Right lobe of liver (tissue), 6 donors: ENCODE measurements around the gene DLG2. TPM values are rescaled to one million over a fixed set of nuclear protein-coding genes. Genes with fewer than 3 reads are reported as not detected.

Experiments used
- ATAC-seq, 4 donors: fragments of 200-7000 bp; cut with Tn5 transposase; one replicate each; pipeline ENCODE4 v1.9.1; 2020; ENCODE audit warnings: mild to moderate bottlenecking in 4 of 4, moderate library complexity in 4 of 4
- DNase-seq, 3 donors: peaks; one replicate each; pipeline ENCODE4 v3.0.0-alpha.2; 2020
- H3K27ac ChIP-seq, 3 donors: fragments of 200-600 bp; one replicate each; pipeline ENCODE4 v1.8.0; 2022
- H3K27me3 ChIP-seq, 2 donors: fragments of 200-600 bp; one replicate each; pipeline ENCODE4 v1.8.0; 2022
- H3K36me3 ChIP-seq, 4 donors: fragments of 200-600 bp; sonication (generic) in 1 of 4; one replicate each; pipeline versions ENCODE4 v1.5.1 to v1.8.0; 2017 to 2022; ENCODE audit warnings: control low read depth in 1 of 4
- H3K4me1 ChIP-seq, 4 donors: fragments of 200-600 bp; sonication (generic) in 1 of 4; one replicate each; pipeline versions ENCODE4 v1.5.1 to v1.8.0; 2017 to 2022; ENCODE audit warnings: control low read depth in 1 of 4
- H3K4me3 ChIP-seq, 3 donors: fragments of 200-600 bp; one replicate each; pipeline ENCODE4 v1.8.0; 2022
- H3K9me3 ChIP-seq, 4 donors: fragments of 200-600 bp; sonication (generic) in 1 of 4; one replicate each; pipeline versions ENCODE4 v1.5.1 to v1.8.0; 2017 to 2022; ENCODE audit warnings: control low read depth in 1 of 4
- POLR2A ChIP-seq: fragments of 450-650 bp; IDR thresholded peaks from one replicate; pipeline ENCODE4 v1.6.1; 2017; ENCODE audit warnings: antibody characterized with exemption, mild to moderate bottlenecking
- WGBS: methylation state at CpG from one replicate; pipeline ENCODE4 v1.1.6; 2018; ENCODE audit warnings: low coverage, low lambda C conversion rate; ENCODE audit not compliant: insufficient coverage; ENCODE audit errors: missing lambda C conversion rate; 5-methylcytosine and 5-hydroxymethylcytosine counted together
- intact Hi-C, 2 donors: fragments of 100-400 bp; cut with DNase I; formaldehyde crosslinking; loops; one replicate each; pipeline versions ENCODE4 v1.11.2 to v1.14.1; 2022
- total RNA-seq, 6 experiments: library from RNA; depleted of rRNA in 2 of 6; stranded (reverse); fragments of >200 nt in 2 of 6; fragmentation: NEBNext Ultra II Directional in 3 of 6; extraction: Animal tissue kit (Norgen Biotek cat#: 25700) in 3 of 6; gene quantifications; one replicate each; pipeline versions ENCODE4 v1.1.0 to v1.2.4, GENCODE V29; 2016 to 2023
- TF ChIP-seq, protein P1 (sequence below), 4 donors: fragments of 200-600 bp in 3 of 4; fragments of 450-650 bp in 1 of 4; IDR thresholded peaks; one replicate each; pipeline versions ENCODE4 v1.5.1 to v1.8.0; 2016 to 2022; ENCODE audit warnings: antibody characterized with exemption in 4 of 4, mild to moderate bottlenecking in 2 of 4
- donor health status: DM: no; HTN: yes; CAD: no.
- donor health status: DM: no; HTN: no; CAD: no.
- donor health status: DM: no; HTN: no; CAD: no.
- donor health status: DM: no; HTN: yes; CAD: no.
- donor health status: DM: no; HTN: yes; CAD: no.

DLG2 gene
- total RNA-seq, 6 experiments from 2014 or later = 1.2 to 6.4 (median 2.5) TPM

DNA sequence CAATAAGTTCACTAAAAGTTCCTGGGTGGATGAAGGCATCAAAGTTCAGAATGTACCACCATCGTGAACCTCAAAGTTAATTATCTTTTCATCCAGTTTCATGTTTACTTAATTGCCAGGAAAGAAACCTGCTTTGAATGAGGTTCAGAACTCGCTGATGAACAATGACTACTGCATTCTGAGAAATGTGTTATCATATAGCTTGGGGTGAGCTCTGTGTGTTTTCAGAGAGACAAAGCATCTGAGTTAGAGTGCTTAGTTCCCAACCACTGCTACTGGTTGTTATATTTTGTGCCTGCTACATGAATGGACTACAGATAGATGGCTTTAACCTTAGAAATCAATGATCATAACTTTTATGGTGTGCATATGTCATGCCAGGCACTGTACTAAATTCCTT is 1131.0 kb downstream of the DLG2 start:
- TF ChIP-seq POLR2A = no peak
- TF ChIP-seq, protein P1, sequence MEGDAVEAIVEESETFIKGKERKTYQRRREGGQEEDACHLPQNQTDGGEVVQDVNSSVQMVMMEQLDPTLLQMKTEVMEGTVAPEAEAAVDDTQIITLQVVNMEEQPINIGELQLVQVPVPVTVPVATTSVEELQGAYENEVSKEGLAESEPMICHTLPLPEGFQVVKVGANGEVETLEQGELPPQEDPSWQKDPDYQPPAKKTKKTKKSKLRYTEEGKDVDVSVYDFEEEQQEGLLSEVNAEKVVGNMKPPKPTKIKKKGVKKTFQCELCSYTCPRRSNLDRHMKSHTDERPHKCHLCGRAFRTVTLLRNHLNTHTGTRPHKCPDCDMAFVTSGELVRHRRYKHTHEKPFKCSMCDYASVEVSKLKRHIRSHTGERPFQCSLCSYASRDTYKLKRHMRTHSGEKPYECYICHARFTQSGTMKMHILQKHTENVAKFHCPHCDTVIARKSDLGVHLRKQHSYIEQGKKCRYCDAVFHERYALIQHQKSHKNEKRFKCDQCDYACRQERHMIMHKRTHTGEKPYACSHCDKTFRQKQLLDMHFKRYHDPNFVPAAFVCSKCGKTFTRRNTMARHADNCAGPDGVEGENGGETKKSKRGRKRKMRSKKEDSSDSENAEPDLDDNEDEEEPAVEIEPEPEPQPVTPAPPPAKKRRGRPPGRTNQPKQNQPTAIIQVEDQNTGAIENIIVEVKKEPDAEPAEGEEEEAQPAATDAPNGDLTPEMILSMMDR (IDR thresholded peaks at IDR 0.05) = no peak
- Histone ChIP-seq H3K27me3 (no peaks in the 10 kb centered on the region), H3K36me3 (no peaks in the 10 kb centered on the region), H3K4me1 (no peaks in the 10 kb centered on the region), H3K9me3 (no peaks in the 10 kb centered on the region), H3K27ac (no peak overlapping the region), H3K4me3 (no peak overlapping the region)
- DNase-seq (no peak), ATAC-seq (no peak)
- 41% methylated on average over 2 of the region's 2 CpGs for WGBS
- intact Hi-C loops = no loop called here

DNA sequence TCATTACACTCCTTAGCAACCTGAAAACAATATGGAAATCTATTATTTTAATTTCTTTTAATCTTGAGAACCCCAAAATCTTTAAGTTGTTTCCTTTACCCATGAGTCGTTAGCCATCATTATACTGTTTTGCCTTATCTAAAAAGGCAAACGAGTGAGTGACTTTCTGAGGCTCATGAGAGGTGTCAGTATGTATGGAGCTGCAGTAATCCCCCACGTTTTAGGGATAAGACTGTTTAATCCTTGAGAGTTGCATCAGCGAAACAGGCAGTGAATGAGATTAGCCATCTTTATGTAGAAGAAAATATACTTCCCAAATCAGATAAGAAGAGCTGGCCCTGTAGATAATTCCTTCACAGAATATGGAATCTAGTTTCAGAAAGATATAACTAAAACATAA is 1147.0 kb downstream of the DLG2 start:
- no peaks in the 10 kb centered on the region for H3K36me3 ChIP-seq
- H3K4me1 ChIP-seq = no peaks in the 10 kb centered on the region
- H3K9me3 ChIP-seq = no peaks in the 10 kb centered on the region
- ATAC-seq (no peak), DNase-seq (no peak)
- H3K27ac ChIP-seq = no peak overlapping the region
- H3K4me3 ChIP-seq = no peak overlapping the region
- intact Hi-C loops = no loop called here
- WGBS = 55% methylated on average over 4 of the region's 4 CpGs
- no peak for TF ChIP-seq POLR2A
- TF ChIP-seq, protein P1 (IDR thresholded peaks at IDR 0.05) = no peak
- no peaks in the 10 kb centered on the region for H3K27me3 ChIP-seq

DNA sequence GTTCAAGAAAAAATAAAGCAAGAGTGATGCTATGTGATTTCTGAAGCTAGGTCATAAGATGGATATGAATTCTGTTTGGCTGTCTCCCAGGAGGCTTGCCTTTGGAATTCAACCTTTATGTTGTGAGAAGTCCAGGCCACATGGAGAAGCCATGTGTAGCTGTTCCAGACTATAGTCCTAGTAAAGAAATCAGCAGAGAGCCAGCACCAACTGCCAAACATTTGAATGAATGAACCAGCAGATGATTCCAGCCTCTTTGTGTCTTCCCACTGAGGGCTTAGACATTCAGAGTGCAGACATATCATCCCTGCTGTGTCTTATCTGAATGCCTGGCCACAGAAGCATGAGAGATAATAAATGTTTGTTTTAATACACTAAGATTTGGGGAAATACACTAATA is 1150.6 kb downstream of the DLG2 start:
- intact Hi-C loops = no loop called here
- Histone ChIP-seq H3K4me1 (no peaks in the 10 kb centered on the region), H3K9me3 (no peaks in the 10 kb centered on the region), H3K36me3 (no peaks in the 10 kb centered on the region), H3K27ac (no peak overlapping the region), H3K27me3 (no peaks in the 10 kb centered on the region), H3K4me3 (no peak overlapping the region)
- TF ChIP-seq, protein P1 (IDR thresholded peaks at IDR 0.05) = no peak
- TF ChIP-seq POLR2A = no peak
- no peak for DNase-seq
- no peak for ATAC-seq

DNA sequence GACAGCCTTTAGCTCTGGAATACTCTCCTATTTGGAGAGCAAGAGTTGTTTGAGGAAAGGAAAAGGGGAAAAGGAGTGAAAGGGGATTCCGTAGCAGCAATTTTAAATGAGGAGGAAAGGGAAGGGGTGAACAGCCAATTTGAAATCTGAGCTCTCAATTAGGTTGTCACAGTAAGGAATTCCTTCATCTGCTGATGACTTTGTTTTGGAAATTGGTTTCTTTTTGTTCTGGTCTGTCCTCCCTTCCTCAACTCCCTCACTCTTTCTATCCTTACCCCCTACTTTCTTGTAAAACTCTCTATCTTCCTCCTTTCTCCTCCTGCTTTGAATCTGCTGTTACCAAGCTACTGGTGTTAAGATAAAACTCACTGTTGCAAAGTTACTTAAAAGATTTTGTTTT is 1155.6 kb downstream of the DLG2 start:
- no peak overlapping the region for H3K4me3 ChIP-seq

DNA sequence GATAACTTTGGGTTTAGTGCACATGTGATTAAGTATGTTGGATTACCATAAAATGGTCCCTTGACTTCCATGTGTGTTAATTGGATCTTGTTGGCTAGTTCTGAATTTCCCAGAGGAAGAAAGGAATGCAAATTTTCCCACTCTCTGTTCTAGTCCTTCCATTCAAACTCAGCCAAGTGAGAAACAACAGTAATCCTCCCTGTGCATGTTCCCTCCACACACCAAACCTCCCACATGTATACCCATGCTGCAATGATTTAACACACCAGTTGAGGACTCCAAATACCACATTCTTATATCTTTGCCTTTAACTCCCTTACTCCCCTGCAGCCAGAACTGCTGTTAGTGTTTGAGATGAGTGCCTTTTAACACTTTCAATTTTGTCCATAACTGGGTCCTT is 1158.9 kb downstream of the DLG2 start:
- TF ChIP-seq, protein P1 (IDR thresholded peaks at IDR 0.05) = no peak
- no peak for TF ChIP-seq POLR2A
- H3K27me3 ChIP-seq = no peaks in the 10 kb centered on the region
- no peak for ATAC-seq

More for the DNA sequence above, 1155.6 kb downstream of the DLG2 start:
- Histone ChIP-seq H3K27me3 (no peaks in the 10 kb centered on the region), H3K27ac (no peak overlapping the region), H3K36me3 (no peaks in the 10 kb centered on the region), H3K9me3 (no peaks in the 10 kb centered on the region), H3K4me1 (no peaks in the 10 kb centered on the region)
- no peak for DNase-seq
- ATAC-seq = no peak
- intact Hi-C loops = no loop called here
- 17% methylated on average over 1 of the region's 1 CpG for WGBS
- TF ChIP-seq, protein P1 (IDR thresholded peaks at IDR 0.05) = no peak
- TF ChIP-seq POLR2A = no peak

More for the DNA sequence above, 1158.9 kb downstream of the DLG2 start:
- H3K36me3 ChIP-seq = no peaks in the 10 kb centered on the region
- intact Hi-C loops = no loop called here
- no peak overlapping the region for H3K27ac ChIP-seq
- H3K4me1 ChIP-seq = no peaks in the 10 kb centered on the region
- H3K4me3 ChIP-seq = no peak overlapping the region
- no peaks in the 10 kb centered on the region for H3K9me3 ChIP-seq
- no peak for DNase-seq
